ENCODE measurements around the gene DCLK1. TPM values are rescaled to one million over a fixed set of nuclear protein-coding genes. Genes with fewer than 3 reads are reported as not detected.

Gene DCLK1
- total RNA-seq, 2 experiments from 2014 or later: not detected

- Mint-ChIP-seq H3K4me1 (ENCODE audit: low read depth) (no peaks in the 10 kb centered on the region), H3K4me3 (no peak overlapping the region), H3K9me3 (no peaks in the 10 kb centered on the region), H3K27me3 (no peaks in the 10 kb centered on the region), H3K27ac (no peak overlapping the region), H3K36me3 (ENCODE audit: low read depth) (no peaks in the 10 kb centered on the region)
- ChIA-PET CTCF (no interaction called here), POLR2A (interaction anchor here (0.6 kb wide), 1 partner anchor 67 kb away, joined by 3 read pairs; no protein-coding TSS in a partner anchor)
- ATAC-seq: no peak
- intact Hi-C loops (cut with micrococcal nuclease): no loop called here
- no peak for DNase-seq
- TF ChIP-seq CTCF (IDR thresholded peaks at IDR 0.05): no peak
Measured at GRCh38 chr13:35912841-35913240, 218.3 kb downstream of the DCLK1 start.

GRCh38 chr13:35909837-35910540, 221.2 kb downstream of the DCLK1 start:
- Mint-ChIP-seq H3K27me3 (no peaks in the 10 kb centered on the region), H3K9me3 (no peaks in the 10 kb centered on the region), H3K4me3 (no peak overlapping the region), H3K27ac (no peak overlapping the region), H3K4me1 (ENCODE audit: low read depth) (no peaks in the 10 kb centered on the region), H3K36me3 (ENCODE audit: low read depth) (no peaks in the 10 kb centered on the region)
- ATAC-seq (no peak), DNase-seq (no peak)
- TF ChIP-seq CTCF (IDR thresholded peaks at IDR 0.05): no peak
- CTCF ChIA-PET: no interaction called here
- intact Hi-C loops (cut with micrococcal nuclease): no loop called here
- POLR2A ChIA-PET: no interaction called here

- H3K27me3 Mint-ChIP-seq: no peaks in the 10 kb centered on the region
- H3K4me3 Mint-ChIP-seq: no peak overlapping the region
- TF ChIP-seq CTCF (IDR thresholded peaks at IDR 0.05): no peak
- ATAC-seq: no peak
- H3K27ac Mint-ChIP-seq: no peak overlapping the region
- no peaks in the 10 kb centered on the region for H3K36me3 Mint-ChIP-seq (ENCODE audit: low read depth)
- DNase-seq: no peak
- intact Hi-C loops (cut with micrococcal nuclease): no loop called here
- no peaks in the 10 kb centered on the region for H3K9me3 Mint-ChIP-seq
- POLR2A ChIA-PET: no interaction called here
- CTCF ChIA-PET: no interaction called here
- no peaks in the 10 kb centered on the region for H3K4me1 Mint-ChIP-seq (ENCODE audit: low read depth)
Measured at GRCh38 chr13:35909091-35909490, 222.1 kb downstream of the DCLK1 start.

GRCh38 chr13:35908226-35908625, 223.0 kb downstream of the DCLK1 start:
- H3K4me3 Mint-ChIP-seq: no peak overlapping the region
- H3K4me1 Mint-ChIP-seq (ENCODE audit: low read depth): no peaks in the 10 kb centered on the region
- ATAC-seq (no peak), DNase-seq (no peak)
- ChIA-PET CTCF (no interaction called here), POLR2A (no interaction called here)
- TF ChIP-seq CTCF (IDR thresholded peaks at IDR 0.05): no peak
- H3K27me3 Mint-ChIP-seq: no peaks in the 10 kb centered on the region
- H3K36me3 Mint-ChIP-seq (ENCODE audit: low read depth): no peaks in the 10 kb centered on the region
- intact Hi-C loops (cut with micrococcal nuclease): no loop called here
- H3K27ac Mint-ChIP-seq: no peak overlapping the region
- H3K9me3 Mint-ChIP-seq: no peaks in the 10 kb centered on the region

GRCh38 chr13:35906636-35907035, 224.5 kb downstream of the DCLK1 start:
- ChIA-PET POLR2A (no interaction called here), CTCF (interaction anchor here (1.2 kb wide), 1 partner anchor 22 kb away, joined by 3 read pairs; no protein-coding TSS in a partner anchor)
- no peak overlapping the region for H3K4me3 Mint-ChIP-seq
- no peaks in the 10 kb centered on the region for H3K9me3 Mint-ChIP-seq
- ATAC-seq (no peak), DNase-seq (no peak)
- H3K27me3 Mint-ChIP-seq: no peaks in the 10 kb centered on the region
- H3K27ac Mint-ChIP-seq: no peak overlapping the region
- no peak for TF ChIP-seq CTCF (IDR thresholded peaks at IDR 0.05)
- intact Hi-C loops (cut with micrococcal nuclease): no loop called here
- H3K4me1 Mint-ChIP-seq (ENCODE audit: low read depth): no peaks in the 10 kb centered on the region
- H3K36me3 Mint-ChIP-seq (ENCODE audit: low read depth): no peaks in the 10 kb centered on the region

Measured in activated CD8-positive, alpha-beta T cell treated with anti-CD3 and anti-CD28 coated beads for 36 hours (primary cell).